DMS53 treated with DMSO at 0.1 percent for 48 hours (cell line): ENCODE results near the gene KIZ.
"Not testable (repeated sequence)": the region's sequence is repeated elsewhere in the genome, so short reads cannot be mapped to it uniquely, and the experiment has no call there.

Experiments used
- DNase-seq: peaks from one replicate; lab custom pipeline; 2025; ENCODE audit not compliant: unreplicated experiment; lab: John Stamatoyannopoulos, UW

The KIZ gene

DNA sequence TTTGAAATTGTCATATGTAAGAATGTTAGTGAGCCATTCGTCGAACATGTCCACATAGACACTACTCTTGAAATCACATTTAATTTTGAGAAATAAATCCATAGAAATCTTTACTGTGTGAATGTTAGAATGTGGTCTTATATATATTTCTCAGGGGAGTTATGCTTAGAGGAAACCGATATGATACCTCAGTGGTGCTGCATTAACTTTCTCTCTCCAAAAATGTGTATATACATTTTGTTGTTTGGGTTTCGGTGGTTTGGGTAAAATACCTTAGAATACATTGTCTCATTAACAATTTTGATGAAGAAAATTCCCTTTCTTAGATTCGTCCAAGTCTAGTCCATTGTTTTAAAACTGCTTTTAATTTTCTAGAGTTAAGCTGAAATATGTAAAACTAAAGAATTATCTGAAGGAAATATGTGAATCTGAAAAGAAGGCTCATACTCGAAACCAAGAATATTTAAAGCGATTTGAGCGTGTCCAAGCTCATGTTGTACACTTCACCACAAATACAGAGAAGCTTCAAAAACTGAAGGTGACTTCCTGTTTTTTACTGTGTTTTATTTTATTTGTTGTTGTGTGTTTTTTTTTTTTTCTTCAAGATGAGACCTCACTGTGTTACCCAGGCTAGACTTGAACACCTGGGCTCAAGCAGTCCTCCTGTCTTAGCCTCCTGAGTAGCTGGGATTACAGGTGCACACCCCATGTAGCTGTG lies 10.3 kb downstream of the KIZ start:
- DNase-seq: no peak

DNA sequence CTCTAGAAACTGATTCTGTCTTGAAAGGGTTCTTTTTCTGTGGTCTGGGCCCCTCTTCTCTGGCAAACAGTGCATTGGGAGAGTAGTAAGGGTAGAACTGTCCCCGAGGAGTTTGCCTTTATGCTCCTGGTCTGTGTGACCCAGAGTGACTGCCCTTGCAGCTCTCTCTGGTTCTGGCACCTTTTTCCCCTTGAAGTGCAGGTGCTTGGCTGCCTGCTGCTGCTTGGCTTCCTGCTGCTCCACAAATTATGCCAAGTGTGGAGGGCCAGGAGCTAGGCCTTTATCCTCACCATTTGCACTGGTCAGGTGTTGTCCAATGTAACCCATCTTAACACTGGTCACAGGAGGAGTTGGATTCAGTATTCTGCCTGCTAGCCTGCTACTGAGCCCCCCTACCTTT lies 11.2 kb downstream of the KIZ start:
- DNase-seq: no peak

DNA sequence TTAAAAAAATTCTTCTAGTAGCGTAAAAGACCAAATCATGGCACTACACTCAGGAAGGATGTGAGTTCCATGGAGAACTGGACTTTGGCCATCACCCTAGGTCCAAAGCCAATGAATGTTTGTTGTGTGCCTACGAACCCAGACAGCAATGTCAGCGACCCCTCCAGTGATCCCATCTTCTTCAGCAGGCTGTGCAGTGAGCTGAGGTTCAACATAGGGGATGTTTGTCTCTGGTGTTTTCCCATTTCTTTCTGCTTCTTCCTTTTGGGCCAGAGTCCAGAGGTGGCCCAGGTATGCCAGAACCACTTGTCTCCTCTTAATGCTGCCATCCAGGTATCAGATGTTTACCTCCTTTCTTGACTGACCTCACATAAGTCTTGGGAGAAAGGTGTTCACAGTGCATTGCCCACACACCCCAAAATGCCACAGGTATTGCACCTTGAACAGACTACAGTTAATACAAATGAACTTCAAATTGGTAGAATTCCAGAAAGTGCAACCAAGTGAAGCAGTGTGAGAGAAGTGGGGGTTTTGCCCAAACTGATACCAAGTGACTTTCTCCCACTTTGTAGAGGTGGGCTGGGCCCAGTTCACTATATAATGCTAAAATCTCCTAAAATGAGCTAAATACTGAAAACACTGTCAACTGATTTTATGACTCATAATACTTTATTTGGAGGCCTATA lies 14.1 kb downstream of the KIZ start:
- DNase-seq: no peak

DNA sequence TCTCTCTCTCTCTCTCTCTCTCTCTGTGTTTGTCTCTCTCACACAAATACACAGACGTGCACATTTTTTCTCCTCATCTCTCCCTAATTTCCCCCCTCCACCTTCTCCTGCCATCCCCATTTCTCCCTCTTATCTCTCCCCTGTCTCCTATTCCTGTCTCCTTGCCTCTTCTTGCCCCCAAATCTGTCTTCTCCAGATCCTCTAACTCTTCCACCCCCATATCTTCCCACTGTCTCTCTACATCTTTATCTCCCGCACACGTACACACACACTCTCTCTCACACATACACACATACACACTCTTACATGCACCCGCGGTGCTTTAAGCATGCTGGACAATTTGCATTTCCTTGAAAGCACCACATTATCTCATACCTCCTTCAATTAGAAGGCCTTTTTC lies 15.9 kb downstream of the KIZ start:
- no peak for DNase-seq

DNA sequence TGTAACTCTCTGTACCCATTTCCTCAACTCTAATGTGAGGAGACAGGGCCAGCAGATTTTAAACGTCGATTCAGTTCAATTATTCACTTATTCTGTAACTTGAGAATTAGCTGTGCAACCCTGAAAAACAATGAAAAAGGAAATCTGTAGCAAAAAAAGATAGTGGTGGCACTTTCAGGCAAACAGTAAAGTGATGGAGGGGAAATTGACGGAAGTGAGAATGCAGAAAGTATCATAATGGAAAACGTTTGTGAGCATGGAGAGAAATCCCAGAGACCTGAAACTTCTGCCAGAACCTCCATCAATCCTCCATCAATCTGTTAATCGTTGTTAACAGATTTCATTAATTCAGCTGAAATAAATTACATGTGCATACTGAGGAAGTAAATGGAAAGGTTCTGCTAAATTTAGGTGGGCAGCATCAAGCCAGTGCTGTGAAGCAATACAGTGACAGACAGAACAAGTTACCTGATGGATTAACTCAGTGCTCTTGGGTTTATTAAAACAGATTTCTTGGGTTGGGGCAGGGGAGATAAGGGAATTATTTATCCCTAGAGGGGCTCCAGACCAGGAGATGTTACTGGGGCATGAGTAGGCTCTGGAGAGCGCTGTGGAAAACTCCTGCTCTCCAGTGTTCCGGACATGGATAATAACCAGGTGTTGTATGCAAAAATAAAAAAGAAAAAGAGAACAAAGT lies 17.5 kb downstream of the KIZ start:
- DNase-seq: no peak

DNA sequence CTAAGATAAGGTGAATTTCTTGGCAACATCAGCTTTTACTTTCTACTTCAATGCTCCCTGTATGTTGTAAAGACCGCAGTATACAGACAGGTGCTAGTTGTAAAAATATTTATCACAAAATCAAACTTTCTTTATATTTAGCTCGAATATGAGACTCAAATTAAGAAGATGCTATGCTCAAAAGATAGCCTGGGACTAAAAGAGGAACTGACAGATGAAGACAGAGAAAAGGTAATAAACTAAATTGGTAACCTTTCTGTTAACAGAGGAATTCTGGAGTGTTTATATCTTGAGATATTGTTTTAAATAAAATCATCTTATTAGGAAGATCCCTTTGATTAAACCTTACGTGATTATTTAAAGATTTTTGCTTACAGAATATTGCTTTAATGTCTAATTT lies 19.5 kb downstream of the KIZ start:
- no peak for DNase-seq

DNA sequence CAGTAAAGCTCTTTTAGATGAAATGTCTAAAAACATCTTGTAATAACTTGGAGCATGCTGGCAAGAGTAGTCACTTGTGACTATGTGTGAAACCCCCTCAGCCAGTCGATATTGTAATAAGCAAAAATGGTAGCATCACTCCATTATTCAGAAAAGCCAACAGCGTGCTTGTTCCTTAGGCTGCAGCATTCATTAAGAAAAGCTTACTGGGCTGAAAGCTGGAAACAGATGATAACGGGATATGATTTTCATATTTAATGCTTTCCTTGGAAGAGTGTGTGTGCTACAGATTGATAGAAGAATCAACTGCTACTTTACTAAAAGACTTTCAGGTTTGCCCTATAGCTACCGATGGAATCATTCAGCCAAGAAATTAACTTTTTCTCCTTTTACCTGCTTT lies 20.3 kb downstream of the KIZ start:
- no peak for DNase-seq

- no peak for DNase-seq
Observed at GRCh38 chr20:21147593-21147992, 21.7 kb downstream of the KIZ start.

GRCh38 chr20:21149344-21149743 lies 23.5 kb downstream of the KIZ start:
- no peak for DNase-seq

DNA sequence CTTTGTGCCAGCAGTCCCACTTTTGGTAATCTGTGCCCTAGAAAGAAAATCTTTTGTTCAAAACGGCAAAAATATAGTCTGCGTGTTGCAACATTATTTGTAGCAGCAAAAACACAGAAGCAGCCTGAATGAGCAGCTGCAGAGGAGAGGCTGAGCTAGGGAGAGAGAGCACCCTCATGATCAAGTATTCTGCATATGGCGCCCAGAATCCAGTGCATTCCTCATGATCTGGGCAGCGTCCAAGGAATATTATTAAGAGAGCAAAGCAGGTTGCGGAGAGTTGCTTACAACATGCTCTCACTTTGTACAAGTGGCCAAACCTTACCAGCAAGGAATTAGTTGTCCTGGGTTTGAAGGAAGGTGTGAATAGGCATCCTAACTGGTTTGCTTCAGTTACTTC lies 25.9 kb downstream of the KIZ start:
- DNase-seq: no peak

DNA sequence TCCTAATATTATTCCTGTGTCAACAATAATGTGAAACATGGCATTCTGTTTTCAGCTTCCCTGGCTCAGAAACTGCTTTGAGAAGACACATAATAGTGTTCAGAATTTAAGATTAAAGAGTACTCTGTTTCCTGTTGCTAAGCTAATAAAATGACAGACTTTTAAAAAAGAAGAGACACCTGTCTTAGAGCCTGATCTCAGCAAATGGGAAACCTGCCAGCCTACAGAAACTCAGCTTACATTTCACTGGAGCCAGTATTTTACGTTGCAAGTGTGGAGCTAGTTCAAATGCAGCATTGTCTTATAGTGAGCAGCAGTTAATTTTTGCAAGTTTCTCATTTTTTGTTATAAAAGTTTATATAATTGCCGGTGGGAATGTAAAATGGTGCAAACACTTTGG lies 28.8 kb downstream of the KIZ start:
- DNase-seq: no peak

- DNase-seq: no peak
Observed at GRCh38 chr20:21155268-21155667, 29.4 kb downstream of the KIZ start.

GRCh38 chr20:21156266-21156665 lies 30.4 kb downstream of the KIZ start:
- no peak for DNase-seq

DNA sequence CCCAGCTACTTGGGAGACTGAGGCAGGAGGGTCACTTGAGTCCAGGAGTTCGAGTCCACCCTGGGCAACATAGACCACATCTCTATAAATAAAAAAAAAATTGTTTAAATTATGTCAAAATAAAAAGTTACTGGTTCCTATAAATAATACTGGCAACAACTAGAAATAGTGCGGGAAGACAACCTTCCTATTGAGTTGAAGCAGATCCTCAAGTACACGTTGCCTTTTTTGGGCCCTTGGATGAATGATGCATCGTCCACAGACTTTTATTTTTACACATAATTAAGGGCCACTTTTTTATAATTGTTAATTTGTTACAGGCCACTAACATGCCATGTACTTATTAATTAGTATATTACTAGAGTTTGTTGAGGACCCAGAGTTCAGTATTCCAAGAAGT lies 31.1 kb downstream of the KIZ start:
- DNase-seq: no peak

DNA sequence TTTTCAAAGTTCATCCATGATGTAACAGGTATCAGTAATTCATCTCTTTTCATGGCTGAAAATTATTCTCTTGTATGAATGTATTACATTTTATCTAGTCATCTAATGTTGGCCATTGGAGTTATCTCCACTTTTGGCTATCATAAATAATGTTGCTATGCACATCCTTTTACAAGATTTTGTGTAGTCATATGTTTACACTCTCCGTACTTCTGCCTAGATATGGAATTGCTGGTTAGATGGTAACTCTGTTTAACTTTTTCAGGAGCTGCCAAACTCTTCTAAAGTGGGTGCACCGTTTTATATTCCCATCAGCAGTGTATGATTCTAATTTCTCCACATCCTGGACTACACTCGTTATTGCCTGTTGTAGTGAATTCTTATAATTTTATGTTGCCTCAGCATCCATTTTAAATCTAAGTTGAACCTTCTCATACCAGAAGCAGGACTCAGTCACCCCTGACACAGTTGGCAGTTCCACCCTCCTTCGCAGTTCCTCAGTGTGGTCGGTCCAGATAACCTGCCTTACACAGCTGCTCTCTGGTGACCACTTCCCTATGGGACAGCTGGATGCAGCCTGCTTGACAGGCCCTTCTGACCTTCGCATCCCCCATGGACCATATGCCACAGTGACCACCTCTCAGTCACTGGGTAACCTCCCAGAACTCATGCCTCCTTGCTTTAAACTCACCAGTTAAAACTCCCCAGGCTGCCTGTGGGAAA lies 33.9 kb downstream of the KIZ start:
- DNase-seq: no peak

GRCh38 chr20:21161926-21162325 lies 36.0 kb downstream of the KIZ start:
- DNase-seq: no peak

- no peak for DNase-seq
Observed at GRCh38 chr20:21162631-21163030, 36.7 kb downstream of the KIZ start.

- DNase-seq: no peak
Observed at GRCh38 chr20:21166801-21167200, 40.9 kb downstream of the KIZ start.

DNA sequence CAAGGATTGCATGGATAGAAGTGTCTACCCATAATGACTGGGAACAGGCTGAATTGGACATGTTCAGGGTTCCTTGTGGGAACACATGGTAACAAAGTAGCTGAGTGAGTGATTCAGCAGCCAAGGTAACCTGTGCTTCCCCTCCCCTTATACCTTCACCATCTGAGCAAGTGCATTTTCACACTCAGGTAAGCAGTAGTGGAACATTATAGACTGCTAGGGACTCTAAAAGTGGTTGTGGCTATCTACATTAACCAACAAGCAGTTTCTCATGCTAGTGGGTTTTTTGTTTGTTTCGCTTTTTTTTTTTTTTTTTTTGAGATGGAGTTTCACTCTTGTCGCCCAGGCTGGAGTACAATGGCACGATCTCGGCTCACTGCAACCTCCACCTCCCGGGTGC lies 41.4 kb downstream of the KIZ start:
- DNase-seq: no peak

GRCh38 chr20:21168061-21168460 lies 42.2 kb downstream of the KIZ start:
- not testable (repeated sequence) for DNase-seq

DNA sequence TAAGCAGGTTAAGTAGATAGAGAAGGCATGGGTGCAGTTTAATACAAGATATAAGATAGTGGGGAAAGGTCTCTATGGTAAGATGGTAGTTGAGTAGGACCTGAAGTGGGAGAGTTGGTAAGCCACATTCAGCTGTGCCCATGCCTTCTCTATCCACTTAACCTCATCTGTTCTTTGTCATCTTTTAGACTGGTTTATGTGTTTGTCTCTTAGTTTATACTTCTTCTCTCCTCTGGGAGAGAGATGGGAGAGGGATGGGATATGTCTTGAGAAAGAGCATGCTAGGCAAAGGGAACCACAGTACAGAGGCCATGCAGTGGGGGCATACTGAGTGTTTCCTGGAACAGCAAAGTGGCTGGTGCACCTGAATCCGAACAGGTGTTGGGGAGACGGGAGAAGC lies 46.7 kb downstream of the KIZ start:
- no peak for DNase-seq

- DNase-seq: no peak
Observed at GRCh38 chr20:21173485-21173884, 47.6 kb downstream of the KIZ start.
